ENCODE data around the gene OR2A5.
A peak's percentile ranks its signal among the peaks of the same experiment; 100 is the strongest.
"Not testable (repeated sequence)": the region's sequence is repeated elsewhere in the genome, so short reads cannot be mapped to it uniquely, and the experiment has no call there.

The OR2A5 gene

GRCh38 chr7:144048648-144049047, at the start of gene OR2A5:
Gene OR2A5, plus strand, starts transcription at chr7:144048948. Its CDS starts 1,454 bp downstream, at chr7:144050402.
- peak in 1 of 2 experiments; percentile 20 for DNase-seq

DNA sequence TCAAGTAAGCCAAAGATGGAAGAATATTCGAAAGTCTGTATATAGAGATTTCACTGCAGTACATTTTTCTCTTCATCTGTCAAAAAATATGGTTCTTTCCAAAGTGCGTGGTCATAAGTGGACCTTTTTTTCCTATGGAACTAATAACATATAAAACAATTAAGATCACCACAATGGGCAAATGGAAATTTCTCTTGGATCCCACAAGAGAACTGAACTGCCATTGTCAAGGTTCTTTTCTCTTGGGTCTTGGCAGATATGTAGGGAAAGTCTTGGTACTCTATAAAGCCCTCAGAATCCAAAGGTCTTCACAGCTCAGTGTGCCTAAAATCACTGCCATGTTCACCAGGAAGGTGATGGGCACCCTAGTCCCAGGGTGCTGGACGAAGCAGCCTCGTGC, 48.7 kb upstream of the OR2A5 start, which contains the start of gene OR6B1:
Gene OR6B1 (plus strand): TSS at position 301 of the 400 bp plus-strand sequence. CDS start 3,677 bp downstream, outside the sequence.
- no peak for DNase-seq

- no peak for DNase-seq
Observed at GRCh38 chr7:144001543-144001942, 47.2 kb upstream of the OR2A5 start.

DNA sequence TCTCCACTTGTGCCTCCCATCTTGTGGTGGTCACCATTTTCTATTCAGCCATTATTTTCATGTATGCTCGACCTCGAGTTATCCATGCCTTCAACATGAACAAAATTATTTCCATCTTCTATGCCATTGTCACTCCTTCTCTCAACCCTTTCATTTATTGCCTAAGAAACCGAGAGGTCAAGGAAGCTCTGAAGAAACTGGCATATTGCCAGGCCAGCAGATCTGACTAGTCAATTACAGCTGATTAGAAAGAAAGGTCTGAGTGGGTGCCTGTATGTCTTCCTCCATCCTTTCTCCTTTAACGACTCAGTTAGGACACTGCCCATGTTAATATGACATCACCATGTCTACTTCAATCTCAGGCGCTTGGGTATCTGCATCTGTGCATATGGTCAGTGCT, 44.0 kb upstream of the OR2A5 start:
- no peak for DNase-seq

- DNase-seq, result no peak
Observed at GRCh38 chr7:144006029-144006691, 42.6 kb upstream of the OR2A5 start.

DNA sequence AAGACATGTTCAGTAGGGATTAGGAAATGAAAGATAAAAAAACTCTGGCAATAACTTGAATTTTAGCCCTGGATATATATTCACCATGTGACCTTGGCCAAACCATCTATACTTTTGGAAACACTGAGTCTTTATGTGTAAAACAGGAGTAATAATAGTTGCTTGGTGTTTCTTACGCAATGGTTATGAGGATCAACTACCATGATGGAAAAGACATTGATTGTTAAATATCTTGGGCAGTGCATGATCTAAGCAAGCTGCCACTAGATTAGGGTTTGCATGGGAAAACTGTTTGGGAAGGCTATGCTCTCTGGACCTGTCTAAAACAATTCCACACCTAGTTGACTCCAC, 42.1 kb upstream of the OR2A5 start:
- no peak for DNase-seq

GRCh38 chr7:144009361-144009760, 39.4 kb upstream of the OR2A5 start:
- DNase-seq, result no peak

DNA sequence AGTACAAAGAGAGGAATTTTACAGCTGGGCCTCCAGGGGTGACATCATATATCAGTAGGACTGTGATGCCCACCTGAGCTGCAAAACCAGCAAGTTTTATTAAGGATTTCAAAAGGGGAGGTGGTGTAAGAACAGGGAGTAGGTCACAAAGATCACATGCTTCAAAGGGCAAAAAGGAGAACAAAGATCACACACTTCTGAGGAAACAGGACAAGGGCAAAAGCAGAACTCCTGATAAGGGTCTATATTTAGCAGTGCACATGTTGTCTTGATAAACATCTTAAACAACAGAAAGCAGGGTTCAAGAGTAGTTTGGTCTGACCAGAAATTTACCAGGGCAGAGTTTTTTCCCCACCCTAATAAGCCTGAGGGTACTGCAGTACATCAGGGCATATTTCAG, 38.7 kb upstream of the OR2A5 start:
- DNase-seq, result not testable (repeated sequence)

DNA sequence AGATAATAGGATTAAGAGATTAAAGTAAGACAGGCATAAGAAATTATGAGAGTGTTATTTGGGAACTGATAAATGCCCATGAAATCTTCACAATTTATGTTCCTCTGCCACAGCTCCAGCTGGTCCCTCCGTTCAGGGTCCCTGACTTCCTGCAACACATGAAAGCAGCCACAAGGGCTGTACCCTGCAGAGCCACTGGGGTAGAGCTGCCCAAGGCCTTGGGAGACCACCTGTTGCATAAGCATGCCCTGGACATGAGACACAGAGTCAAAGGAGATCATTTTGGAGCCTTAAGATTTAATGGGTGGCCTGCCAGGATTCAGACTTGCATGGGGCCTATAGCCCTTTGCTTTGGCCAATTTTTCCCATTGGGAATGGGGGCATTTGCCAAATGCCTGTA, 37.9 kb upstream of the OR2A5 start:
- DNase-seq, result not testable (repeated sequence)

GRCh38 chr7:144011458-144012230, 37.1 kb upstream of the OR2A5 start:
- DNase-seq, result no peak

DNA sequence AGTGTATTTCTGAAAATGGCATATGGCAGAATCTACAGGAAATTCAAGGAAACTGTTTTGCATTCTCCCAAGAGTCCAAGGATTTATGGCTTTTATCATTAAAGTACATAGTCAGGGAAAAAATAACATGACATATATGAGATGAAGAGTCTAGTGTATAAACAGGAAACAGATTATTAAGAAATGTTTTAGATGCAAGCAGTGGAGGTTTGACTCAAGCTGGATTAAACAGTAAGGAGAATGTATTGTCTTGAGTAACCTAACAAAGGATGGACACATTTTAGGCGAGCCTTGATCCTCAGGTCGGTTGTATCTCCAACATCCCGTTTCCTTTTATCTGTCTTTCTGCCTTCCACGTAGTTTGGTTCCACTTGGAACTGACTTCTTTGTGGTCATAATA, 30.7 kb upstream of the OR2A5 start:
- no peak for DNase-seq

GRCh38 chr7:144019457-144019856, 29.3 kb upstream of the OR2A5 start:
- DNase-seq, result no peak

GRCh38 chr7:144020340-144020739, 28.4 kb upstream of the OR2A5 start:
- DNase-seq, result no peak

DNA sequence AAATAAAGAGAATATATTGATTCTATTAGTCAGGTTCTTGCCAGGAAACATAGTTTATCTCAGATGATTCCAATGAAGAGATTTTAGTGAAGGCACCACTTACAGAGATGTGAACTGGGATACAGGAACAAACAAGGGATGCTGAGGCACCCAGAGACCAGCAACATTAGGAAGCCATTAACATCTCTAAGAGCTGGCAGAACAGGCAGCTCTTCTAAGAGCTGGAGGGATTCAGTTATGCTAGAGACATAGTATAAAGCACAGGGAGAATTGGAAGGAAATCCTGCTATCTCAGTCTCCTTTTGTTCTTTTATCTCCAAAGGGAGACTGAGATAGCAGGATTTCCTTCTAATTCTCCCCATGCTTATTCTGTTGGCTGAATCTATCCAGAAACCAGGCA, 26.6 kb upstream of the OR2A5 start:
- no peak for DNase-seq

DNA sequence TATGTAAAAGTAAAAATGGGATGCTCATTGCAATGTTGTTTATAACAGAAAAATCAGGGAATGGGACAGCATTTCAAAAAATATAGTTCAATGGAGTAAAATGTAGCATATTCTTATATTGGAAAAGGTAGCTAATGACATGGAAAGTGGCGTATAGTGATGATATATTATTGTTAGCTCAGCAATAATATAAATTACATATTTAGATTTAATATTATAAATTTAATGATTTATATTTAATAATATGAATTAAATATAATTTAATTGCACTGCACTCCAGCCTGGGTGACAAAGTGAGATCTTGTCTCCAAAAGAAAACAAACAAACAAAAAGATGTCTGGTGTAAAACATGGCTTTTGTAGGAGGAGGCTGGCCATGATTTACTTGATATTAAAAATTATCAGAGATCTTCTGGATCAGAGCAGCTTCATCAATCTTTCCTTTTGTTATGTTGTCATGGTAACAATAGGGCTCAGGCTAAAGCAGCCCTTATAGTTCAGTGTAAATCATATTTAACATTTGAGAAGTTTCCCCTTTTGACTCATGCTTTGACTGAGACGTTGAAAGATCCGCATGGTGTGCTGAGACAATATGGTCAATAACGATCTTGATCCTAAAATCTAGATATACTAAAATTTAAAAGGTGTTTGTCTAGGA, 25.4 kb upstream of the OR2A5 start:
- DNase-seq, result no peak

DNA sequence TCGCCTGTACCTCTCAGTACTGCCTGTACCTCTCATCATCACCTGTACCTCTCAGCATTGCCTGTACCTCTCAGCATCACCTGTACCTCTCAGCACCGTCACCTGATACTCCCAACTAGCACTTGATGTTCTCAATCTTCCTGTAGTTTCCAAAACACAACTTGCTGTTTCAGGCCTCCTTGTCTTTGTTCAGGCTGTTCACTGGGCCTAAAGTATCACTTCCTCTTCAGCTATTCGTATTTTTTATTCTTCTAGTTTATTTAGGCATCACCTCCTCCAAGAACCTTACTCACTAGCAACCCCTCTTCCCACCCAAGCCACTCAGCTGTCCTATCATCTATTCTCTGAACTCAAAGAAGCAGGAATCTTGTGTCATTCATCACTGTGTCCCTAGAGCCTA, 24.5 kb upstream of the OR2A5 start:
- DNase-seq, result no peak

GRCh38 chr7:144026203-144026883, 22.4 kb upstream of the OR2A5 start:
- DNase-seq, result no peak

DNA sequence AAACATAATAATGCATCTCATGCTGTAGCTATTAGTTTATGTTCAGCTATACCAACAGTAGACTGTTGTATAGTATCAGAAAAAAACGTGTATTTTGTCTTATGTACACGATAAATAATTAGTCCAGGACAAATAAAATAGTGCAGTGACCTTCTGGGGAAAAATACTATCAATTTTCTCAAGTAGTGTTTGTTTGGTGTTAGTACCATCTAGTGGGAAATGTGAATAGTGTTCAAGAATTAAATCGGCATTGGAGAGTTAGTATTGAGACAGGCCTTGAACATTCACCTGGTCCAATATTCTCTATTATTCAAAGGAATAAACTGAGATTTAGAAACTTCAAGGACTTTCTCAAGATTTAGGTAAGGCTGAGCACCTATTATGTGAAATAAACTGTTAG, 21.7 kb upstream of the OR2A5 start:
- peak in 1 of 2 experiments; percentile 18 for DNase-seq

- DNase-seq, result no peak
Observed at GRCh38 chr7:144027974-144028373, 20.8 kb upstream of the OR2A5 start.

DNA sequence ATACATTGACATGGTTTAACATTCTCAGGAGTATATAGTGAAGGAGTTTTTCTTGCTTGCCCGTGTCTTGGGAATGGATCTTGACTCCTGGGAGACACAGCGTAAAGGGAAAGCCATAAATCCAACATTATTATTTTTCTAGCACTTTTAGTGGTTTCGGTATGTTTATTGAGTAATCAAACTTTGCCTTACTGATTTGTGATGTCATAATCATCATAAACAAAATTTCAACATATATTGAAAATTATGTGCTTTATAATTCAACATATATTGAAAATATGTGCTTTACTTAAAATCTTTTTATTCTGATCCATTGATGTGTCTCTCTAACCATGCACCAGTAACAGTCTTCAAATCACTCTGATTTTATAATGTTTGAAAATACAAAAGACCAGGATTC, 20.2 kb upstream of the OR2A5 start:
- DNase-seq, result no peak

- no peak for DNase-seq
Observed at GRCh38 chr7:144032516-144032915, 16.2 kb upstream of the OR2A5 start.

GRCh38 chr7:144032985-144033709, 15.6 kb upstream of the OR2A5 start:
- no peak for DNase-seq

DNA sequence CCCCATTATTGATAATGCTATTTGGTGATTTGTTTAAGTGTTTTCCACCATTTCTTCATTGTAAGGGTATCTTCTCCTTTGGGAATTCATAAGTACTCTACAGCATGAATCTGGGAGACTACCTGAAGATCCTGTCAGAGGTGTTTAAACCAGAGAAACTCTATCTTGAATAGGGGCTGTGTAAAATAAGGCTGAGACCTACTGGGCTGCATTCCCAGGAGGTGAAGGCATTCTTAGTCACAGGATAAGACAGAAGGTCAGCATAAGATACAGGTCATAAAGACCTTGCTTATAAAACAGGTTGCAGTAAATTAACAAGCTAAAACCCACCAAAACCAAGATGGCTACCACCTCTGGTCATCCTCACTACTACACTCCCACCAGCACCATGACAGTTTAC, 13.4 kb upstream of the OR2A5 start:
- no peak for DNase-seq

Measured in NCI-H2081 (cell line).